Fibroblast of skin of left biceps (primary cell): ENCODE results near the gene BSG.

Source experiments
- DNase-seq, 2 experiments: peaks; one replicate each; pipeline ENCODE4 v3.0.0-alpha.2; 2013; ENCODE audit warnings: low read depth in 2 of 2

The BSG gene

DNA sequence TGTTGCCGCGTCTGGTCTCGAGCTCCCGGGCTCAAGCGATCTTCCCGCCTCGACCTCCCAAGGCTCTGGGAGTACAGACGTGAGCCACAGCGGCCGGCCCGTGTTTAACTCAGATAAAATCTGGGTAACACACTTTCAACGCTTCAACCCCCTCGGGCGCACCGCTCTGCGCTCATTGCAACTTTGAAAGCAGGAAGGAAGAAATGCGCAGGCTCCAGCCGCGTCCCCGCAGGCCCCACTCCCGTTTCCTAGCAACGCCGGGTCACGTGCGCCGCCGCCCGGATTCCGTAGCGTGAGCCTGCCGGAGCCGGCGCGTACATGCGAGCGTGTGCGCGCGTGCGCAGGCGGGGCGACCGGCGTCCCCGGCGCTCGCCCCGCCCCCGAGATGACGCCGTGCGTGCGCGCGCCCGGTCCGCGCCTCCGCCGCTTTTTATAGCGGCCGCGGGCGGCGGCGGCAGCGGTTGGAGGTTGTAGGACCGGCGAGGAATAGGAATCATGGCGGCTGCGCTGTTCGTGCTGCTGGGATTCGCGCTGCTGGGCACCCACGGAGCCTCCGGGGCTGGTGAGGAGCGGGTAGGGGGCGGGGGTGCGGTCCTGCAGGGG, at the start of gene BSG:
BSG (plus strand) TSS at position 457 of the 603 bp plus-strand sequence; CDS start at position 496, 39 bp downstream.
- DNase-seq: peak; percentile 94

GRCh38 chr19:522726-523125, 49.7 kb upstream of the BSG start:
- no peak for DNase-seq

DNA sequence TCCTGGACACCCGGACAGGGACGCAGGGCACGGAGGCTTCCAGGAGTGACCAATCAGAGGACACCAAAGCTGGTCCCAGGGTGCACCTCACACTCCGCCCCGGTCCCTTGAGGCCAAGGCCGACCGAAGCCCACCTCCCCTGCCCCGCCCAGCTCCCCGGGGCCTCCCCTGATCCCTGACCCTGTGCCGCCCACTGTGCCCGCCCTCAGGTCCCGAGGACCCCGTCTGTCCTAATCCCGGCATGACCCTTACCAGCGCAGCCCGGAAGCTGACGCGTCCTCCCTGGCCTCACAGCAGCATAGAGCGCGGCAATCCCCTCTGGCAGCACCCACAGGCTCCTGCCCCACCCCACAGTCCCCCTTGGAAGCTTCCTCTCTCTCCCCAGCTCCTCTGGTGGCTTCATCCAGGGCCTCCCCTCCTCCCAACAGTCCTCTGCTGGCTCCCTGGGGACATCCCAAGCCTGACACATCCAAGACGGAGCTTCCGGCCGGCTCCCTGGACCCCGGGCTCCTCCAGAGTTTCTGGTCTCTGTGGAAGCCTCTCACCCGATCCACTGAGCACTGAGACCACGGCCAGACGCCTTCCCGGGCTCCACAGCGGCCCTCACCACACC, 48.2 kb upstream of the BSG start:
- DNase-seq: no peak

DNA sequence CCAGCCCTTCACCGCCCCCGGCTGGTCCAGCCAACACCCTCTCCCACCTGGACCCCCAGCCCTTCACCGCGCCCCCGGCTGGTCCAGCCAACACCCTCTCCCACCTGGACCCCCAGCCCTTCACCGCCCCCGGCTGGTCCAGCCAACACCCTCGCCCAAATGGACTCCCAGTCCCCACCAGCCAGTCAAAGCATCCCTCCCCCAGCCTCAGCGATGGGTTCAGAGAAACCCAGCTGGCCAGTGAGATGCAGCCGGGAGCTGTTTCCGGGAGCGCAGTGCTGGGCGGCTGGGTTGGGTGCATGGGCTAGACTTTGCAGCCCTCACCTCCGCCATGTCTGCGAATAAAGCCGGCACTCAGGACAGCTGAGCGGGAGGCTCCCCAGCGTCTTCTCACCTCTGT, 47.4 kb upstream of the BSG start:
- DNase-seq: no peak

DNA sequence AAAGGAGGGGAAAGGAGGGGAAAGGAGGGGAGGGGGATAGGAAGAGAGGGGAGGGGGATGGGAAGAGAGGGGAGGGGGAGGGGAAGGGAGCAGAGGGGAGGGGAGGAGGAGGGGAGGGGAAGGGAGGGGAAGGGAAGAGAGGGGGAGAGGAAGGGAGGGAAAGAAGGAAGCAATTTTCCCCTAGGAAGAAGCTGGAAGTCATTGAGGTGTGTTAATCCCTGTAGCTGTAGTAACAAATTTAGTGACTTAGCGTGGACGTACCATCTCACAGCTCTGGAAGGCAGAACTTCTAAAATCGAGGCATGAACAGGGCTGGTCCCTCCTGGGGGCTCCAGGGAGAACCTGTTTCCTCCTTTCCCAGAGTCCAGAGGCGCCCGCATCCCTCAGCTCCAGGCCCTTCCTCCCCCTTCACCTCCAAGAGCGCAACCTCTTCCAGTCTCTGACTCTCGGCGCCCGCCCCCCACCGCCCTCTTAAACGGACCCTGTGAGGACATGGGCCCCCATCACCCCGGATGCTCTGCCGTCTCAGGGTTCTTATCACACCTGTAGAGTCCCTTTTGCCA, 46.5 kb upstream of the BSG start:
- DNase-seq: no peak

DNA sequence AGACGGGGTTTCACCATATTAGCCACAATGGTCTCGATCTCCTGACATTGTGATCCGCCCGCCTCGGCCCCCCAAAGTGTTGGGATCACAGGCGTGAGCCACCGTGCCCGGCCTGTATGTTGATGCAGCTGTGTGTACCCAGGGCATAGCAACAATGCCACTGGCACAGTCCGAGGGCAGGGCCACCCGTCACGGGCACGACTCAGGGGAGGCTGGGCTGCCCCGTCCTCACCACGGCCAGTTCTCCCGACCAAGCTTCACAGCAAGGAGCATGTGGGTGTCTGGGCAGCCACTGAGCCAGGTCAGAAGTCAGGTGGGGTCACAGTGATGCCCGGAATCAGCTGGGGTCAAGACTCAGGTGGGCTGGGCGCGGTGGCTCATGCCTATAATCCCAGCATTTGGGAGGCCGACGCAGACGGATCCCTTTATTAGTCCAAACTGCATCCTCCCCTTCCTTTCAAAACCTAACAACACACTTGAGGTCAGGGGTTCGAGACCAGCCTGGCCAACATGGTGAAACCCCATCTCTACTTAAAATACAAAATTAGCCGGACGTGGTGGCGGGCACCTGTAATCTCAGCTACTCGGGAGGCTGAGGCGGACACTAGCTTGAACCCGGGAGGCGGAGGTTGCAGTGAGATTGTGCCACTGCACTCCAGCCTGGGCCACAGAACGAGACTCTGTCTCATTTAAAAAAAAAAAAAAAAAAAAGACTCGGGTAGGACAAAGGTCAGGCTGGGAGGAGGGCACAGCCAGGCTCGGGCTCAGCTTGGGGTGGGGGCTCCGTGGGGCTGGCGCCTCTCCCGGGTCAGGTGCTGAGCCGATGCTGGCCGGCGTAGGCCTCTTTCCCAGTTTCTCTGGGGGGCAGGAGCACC, 42.0 kb upstream of the BSG start:
- DNase-seq: no peak

DNA sequence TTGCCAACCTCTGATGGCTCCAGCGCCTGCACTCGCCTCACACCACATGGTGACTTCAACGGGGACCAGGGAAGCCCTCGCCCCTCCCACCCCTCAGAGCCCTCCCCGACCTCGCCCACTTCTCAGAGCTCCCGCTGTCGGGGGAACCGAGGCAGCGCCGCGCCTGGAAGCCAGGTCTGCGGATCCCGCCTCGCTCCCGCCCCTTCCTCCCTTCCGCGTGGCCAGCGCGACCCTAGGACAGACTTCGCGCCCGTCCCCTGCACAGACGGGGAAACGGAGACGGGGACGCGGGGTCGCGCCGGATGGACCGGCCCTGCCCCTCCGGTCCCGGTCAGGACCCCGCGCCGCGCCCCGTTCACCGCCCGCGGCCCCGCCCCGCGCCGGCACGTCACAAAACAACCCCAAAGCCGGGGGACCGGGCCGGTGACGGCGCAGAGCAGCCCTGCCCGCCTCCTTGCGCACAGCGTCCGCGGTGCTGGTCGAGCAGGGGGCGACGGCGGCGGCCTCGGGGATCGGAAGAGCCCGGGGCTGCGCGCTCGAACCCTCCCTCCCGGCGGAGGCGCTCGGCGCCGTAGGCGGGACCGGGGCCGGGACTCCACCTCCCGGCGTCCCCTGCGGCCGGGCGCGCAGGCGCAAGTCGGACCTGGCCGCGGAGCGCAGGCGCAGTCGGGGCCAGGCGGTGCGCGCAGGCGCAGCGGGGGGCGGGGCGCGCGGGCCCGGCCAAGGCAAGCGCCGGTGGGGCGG, 41.2 kb upstream of the BSG start:
- peak; percentile 55 to 56 for DNase-seq

DNA sequence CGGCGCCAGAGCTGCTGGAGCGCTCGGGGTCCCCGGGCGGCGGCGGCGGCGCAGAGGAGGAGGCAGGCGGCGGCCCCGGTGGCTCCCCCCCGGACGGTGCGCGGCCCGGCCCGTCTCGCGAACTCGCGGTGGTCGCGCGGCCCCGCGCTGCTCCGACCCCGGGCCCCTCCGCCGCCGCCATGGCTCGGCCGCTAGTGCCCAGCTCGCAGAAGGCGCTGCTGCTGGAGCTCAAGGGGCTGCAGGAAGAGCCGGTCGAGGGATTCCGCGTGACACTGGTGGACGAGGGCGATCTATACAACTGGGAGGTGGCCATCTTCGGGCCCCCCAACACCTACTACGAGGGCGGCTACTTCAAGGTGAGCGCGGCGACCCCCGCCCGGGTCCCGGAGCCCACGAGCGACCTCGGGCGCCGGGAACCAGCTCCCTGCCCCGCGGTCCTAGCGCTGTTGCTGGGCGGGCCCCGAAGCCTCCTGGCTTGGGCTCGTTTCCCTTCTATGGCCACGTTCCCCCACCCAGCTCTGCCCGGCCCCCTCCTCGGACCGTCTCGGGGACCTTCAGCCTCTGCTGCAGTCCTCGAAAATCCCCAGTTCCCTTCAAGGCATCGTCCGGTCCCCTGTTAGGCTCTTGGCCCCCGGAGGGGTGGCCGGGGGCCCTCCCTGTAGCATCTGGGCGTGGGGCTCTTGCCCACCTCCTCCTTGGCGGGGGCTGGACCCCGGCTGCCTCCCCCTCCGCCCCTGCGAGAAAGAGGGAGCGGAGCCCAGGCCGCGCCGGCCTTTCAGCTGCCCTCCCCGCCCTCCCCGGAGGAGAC, 40.4 kb upstream of the BSG start, which contains the start of gene CDC34:
CDC34 (plus strand) TSS at position 8 of the 808 bp plus-strand sequence; CDS start at position 180, 172 bp downstream.
- DNase-seq: no peak

GRCh38 chr19:532561-533363, 39.6 kb upstream of the BSG start:
- peak in 1 of 2 experiments; percentile 22 for DNase-seq

DNA sequence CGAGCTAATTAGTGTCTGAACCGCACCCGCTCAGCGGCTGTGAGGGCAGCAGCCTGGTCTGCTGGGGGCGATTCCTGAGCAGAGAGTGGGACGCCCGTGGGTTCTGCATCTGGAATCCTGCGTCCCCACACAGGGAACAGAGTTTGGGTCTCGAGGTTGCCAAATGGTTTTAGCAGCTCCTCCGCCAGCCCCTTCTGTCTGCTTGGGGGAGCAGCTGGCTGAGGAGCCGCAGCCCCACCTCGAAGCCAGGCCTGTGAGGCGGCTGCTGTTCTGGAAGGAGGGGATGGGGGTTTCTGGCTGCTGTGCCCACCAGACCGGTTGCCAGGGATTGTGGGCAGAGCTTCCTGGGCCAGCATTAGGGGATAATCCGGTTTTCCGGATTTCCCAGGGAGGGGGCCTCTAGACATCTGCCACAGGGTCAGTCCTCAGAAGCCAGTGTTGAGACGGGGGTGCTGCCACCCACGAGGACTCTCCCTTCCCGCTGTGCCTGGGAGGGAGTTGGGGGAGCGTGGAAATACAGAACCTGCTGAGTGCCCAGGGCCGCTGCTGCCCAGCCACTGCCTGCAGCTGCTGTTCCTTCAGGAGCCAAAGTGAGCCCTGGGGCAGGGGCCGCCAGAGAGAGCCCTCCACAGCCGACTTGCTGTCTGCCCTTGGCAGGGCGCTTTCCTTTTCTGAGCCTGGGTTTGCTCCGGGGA, 38.9 kb upstream of the BSG start:
- no peak for DNase-seq

DNA sequence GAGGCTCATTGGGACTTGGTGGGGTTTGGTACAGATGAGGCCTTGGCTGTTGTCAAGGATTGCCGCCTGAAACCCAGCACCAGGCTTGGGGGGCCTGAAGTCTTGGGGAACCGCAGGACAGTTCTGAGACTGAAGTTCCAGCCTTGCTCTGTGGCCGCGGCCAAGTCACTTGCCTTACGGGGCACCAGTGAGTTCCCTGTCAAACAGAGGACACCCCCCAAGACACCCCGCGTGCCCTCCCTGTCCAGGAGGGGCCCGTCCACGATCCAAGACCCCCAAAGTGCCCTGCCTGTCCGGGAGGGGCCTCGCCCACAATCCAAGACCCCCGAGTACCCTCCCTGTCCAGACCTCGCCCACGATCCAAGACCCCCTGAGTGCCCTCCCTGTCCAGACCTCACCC, 38.3 kb upstream of the BSG start:
- DNase-seq: no peak

- DNase-seq: no peak
Observed at GRCh38 chr19:535017-535835, 37.2 kb upstream of the BSG start.

DNA sequence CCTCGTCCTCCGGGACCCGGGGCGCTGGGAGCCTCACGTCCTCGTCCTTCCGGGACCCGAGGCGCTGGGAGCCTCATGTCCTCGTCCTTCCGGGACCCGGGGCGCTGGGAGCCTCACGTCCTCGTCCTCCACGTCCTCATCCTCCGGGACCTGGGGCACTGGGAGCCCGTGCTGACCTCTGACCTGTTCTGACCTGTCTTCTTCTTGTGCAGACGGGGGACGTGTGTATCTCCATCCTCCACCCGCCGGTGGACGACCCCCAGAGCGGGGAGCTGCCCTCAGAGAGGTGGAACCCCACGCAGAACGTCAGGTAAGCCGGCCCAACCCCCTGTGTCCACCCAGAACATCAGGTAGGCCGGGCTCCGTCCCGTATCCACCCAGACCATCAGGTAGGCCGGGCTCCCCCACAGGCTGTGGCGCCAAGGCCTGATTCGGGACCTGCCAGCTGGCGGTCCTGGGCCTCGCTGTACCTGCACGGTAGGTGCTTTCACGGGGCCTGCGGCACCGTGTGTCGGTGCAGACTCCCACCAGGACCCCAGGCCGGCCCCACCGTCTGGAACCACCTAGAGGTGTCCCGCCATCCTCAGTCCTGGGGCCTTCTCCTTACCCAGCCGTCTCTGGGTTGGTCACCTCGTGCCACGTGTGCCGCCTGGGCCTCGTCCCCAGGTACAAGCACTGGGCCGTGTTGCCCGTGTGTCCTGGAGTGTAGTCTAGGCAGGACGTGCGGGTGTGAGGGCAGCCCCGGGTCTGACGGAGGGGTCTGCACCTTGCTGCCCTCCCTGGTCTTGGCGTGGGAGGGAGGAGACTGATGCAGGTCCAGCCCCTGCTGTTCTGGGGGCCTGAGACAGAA, 36.1 kb upstream of the BSG start:
- DNase-seq: no peak

DNA sequence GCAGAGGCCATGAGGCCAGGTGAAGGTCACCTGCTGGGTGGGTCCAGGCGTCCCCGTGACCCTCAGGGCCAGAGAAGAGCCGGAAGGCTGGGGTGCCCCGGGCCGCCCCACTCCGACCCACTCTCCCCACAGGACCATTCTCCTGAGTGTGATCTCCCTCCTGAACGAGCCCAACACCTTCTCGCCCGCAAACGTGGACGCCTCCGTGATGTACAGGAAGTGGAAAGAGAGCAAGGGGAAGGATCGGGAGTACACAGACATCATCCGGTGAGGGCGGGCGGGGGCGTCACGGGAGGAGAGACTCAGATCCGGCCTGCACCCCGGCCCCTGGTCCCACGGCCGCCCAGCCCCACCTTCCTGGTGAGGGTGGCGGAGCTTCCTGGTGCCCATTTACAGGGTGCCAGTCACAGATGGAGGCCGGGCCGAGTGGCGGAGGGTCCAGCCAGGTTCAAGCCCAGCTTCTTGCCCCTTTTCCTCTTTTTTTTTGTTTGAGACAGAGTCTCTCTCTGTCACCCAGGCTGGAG, 35.5 kb upstream of the BSG start:
- DNase-seq: no peak

DNA sequence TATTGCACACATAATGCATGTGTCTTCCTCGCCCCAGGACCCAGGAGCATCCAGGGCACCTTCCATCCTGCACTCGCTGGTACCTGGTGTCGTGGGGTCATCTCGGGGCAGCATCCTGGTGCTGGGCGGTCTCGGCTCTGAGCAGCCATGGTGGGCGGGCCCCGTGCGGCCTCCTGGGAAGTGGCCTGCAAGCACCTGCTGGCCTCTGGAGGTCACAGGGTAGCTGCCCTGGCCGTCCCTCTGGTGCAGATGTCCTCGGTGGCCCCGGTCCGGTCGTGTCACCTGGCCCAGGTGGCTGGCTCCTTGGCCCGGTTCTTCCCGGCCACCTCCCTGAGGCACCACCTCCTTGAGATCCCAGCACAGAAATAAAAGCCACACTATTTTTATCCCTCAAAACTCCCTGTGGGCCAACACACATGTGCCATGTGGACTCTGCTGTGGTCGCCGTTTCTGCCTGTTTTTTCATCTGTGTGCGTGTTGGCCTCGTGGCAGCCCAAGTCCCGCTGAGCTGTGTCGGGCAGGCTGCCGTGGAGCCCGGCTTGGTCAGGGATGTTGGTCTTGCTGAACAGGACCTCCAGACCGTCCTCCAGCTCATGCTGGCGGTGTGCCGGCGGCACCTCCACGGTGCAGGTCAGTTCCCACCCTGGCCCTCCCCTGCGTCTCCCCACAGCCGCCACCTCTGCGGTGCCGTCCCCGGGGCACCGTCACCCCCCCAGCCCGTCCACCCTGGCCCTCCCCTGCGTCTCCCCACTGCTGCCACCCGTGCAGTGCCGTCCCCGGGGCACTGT, 33.6 kb upstream of the BSG start:
- no peak for DNase-seq

DNA sequence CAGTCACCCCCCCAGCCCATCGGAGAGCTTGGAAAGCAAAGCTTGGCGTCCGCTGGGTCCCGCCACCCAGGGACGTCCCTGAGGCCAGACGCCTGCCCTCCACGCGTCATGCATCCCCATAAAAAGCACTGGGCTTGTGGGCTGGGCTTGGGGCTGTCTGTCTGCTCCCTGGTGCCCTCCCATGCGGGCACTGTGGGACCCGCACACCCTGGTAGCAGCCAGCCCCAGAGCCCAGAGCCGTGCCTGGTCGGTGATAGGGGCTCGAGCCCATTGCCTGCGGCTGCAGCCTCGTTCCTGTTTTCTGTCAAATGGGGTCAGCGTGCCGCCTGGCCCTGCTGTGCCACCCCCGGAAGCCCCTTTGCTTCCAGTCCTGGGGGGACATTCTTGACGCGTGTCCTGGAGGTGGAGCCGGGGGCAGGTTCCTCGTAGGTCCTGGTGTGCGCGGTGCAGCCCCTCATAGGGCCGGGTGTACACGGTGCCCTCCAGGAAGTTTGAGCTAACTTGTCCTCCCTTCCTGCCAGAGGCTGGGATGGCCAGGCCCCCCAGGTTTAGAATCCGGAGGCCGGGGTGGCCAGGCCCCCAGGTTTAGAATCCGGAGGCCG, 32.9 kb upstream of the BSG start:
- DNase-seq: no peak
